Cerebellar cortex (tissue), 1 donor: ENCODE results near the gene FGD2.
"Not testable (repeated sequence)": the region's sequence is repeated elsewhere in the genome, so short reads cannot be mapped to it uniquely, and the experiment has no call there.

Source experiments
- DNase-seq: peaks from one replicate; pipeline ENCODE4 v3.0.0-alpha.2; 2015; ENCODE audit warnings: low spot score

Gene FGD2

DNA sequence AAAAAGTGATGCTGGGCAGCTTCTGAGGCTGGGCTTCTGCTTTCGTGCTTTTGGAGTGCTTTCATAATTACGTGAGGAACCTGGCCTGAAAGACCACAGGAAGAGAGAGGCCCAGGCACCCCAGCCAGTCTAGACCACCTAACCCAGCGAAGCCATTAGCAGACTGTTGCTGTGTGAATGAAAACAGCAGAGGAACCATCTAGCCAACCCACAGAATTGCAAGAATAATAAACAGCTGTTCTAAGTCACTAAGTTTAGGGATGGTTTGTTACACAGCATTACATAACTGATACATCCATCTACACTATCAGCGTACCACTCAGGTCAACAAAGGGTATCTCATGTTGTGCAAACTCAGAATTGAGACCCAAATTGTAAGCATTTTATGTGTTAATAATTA is 34.5 kb downstream of the FGD2 start:
- DNase-seq: no peak

DNA sequence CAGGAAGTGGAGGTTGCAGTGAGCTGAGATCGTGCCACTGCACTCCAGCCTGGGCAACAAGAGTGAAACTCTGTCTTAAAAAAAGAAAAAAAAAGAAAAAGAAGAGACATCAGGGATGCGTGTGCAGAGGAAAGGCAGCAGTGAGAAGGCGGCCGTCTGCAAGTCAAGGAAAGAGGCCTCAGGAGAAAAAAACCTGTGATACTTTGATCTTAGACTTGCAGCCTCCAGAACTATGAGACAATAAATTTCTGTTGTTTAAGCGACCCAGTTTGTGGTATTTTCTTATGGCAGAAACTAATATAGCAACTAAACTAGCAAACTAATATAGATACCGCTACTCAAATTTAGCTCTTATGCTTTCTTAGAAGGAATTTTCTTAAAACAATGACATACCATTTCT is 36.1 kb downstream of the FGD2 start:
- no peak for DNase-seq

DNA sequence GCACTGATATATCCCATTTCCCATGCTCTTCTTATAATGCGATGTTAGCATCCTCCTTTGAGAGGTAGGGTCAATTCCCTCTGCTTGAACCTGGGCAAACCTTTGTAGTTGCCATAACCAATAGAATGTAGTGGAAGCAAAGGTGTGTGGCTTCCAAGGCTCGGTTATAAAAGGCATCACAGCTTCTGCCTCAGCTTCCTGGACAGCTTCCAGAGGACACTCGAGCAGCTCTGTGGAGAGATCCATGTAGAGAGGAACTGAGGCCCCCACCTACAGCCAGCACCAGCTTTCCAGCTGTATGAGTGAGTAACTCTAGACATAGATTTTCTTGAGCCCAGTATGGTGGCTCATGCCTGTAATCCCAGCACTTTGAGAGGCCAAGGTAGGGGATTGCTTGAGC is 36.7 kb downstream of the FGD2 start:
- no peak for DNase-seq

DNA sequence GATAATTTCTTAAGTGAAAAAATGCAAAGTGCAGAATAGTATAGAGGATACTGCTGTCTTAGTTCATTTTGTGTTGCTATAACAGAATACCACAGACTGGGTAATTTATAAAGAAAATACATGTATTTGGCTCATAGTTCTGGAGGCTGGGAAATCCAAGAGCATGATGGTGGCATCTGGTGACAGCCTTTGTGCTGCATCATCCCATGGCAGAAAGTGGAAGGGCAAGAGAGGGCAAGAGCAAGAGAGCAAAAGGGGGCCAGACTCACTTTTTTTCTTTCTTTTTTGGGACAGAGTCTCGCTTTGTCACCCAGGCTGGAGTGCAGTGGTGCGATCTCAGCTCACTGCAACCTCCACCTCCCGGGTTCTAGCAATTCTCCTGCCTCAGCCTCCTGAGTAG is 37.6 kb downstream of the FGD2 start:
- DNase-seq: not testable (repeated sequence)

DNA sequence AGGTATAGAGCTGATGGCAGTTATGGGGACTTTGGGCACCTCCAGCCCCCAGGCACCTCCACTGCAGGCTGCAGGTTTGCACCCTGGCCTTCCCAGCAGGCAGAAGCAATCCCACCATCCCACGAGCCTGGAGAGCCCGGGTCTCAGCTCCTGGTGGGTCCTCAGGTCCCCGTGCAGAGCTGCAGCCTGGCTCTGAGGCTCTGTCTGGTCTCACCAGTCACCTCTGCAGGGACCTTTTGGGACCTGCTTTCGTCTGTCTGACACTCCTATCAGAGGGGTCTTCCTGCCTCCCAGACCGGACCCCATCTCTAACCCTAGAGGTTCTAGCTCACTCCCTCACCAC is 41.9 kb downstream of the FGD2 start:
- no peak for DNase-seq

DNA sequence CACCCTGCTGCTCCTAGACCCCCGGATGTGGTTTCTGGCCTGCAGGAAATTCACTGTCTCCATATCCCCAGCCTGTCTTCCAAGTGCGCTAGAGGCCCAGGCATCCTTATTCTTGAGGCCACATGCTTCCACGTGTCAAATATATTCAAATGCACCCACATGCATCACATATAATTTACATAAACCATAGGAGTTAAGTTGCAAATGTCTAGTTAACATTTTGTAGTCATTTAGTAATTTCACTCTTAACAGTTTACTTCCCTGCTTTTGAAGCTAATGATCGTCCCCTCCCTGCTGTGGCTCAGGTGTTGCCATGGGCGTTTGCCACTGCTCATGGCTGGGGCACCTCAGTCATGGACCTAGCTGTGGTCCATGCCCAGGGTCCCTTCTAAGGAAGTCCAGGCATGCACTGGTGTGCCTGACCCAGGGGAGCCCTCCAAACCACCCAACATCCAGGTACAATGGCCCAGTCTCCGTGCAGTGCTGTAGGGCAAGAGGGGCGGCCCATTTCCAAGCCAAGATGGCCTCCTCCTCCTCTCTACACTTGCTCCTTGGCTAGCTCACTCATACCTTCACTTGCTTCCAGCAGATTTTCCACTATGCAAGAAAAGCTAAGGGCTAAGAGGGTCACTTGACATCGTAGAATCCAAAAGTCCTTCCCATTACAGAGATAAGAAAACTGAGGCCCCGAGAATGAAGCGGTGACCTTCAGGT is 42.4 kb downstream of the FGD2 start:
- no peak for DNase-seq

DNA sequence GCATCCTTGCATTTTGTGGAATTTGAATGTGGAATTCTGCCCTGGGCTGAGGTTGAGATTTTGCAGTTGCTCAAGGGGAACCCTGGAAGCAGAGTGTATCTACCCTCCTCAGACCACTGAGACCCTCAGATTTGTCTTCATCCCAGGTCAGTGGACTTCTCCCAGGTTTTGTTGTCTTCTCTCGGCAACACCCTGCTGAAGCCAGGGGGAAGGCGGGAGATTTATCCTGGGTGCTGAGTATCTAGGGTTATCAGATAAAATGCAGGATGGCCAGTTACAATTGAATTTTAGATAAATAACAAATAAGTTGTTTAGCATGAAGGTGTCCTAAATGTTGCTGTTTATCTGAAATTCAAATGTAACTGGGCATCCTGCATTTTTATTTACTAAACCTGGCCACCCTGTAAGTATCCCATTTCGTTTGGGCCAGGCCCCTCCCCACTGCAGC is 43.0 kb downstream of the FGD2 start:
- DNase-seq: no peak

DNA sequence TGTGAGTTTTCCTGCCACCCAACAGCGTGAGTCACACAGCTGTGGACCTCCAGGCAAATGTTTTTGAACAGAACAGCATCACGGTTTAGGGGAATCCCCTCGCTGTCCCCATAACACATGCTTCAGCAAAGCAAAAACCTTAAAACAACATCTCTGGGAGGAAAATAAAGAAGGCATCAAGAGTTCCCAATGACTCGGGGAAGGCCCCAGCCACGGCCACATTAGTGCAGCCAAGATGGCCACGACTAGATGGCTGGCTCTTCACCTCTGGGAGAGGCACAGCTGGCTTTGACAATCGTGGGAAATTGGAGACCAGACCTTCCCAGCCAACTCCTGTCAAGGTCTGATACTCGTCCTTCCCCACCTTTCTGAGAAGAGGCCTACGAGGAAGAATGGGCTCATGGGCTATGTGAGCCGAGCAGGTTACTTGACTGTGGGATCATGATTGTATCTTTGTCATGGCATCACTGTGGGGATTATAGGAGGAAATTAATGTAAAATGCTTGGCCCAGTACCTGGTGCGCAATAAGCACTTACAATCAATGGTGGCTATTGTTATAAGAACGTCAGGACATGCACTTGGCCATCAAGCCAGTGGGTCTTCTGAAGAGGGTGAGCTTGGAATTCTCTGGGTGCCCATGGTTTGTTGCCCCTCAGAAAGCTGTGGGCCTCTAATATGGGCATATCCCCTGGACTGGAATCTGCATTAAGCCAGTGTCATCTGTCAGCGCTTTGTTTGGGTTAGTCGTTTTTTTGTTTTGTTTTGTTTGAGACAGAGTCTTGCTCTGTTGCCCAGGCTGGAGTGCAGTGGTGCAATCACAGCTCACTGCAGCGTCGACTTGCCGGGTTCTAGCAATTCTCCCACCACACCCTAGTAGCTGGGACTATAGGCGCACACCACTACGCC is 43.6 kb downstream of the FGD2 start:
- no peak for DNase-seq

DNA sequence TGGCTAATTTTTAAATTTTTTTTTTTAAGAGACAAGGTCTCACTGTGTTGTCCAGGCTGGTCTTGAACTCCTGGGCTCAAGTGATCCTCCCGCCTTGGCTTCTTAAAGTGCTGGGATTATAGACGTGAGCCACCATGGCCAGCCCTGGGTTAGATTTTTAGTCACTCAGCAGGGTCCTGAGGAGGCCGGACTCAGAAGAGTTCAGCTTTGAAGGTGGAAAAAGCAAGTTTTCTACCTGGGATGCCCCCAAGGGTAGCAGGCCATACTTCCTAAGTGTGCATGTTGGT is 44.2 kb downstream of the FGD2 start:
- DNase-seq: no peak

DNA sequence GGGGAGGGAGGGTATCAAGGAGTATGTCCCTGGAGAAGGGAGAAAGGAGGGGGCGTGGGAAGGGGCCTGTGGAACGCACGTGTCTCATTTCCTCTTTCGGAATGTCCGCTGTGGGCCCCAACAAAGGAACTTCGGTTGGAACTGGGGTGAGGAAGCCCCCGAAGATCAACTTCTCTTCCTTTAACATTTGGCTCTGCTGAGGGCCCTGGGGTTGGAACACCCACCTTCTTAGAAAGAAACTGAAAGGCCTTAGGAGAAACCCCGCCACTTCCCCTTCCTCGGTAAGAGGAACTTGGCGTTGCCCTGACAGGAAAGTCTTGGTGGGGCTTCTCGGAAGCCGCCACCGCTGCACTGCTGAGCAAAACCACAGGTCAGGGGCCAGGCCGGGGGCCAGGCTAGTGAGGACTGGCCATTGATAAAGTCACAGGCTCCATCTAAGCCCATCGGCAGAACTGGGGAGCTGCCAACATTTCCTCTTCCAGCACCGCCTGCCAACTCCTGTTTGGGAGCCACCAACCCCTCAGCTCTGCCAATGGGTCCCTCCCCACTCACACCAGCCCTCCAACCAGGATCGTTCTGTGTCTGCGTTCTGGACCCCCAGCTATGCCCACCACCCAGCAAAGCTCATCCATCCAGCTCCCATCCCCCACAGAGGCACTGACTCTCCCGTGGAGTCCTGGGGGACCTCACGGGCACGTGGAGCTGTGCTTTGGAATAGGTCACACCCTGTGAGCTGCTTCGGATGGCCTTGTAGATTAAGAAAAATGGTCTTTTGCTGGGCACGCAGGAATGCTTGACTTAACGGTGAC is 44.8 kb downstream of the FGD2 start:
- no peak for DNase-seq

DNA sequence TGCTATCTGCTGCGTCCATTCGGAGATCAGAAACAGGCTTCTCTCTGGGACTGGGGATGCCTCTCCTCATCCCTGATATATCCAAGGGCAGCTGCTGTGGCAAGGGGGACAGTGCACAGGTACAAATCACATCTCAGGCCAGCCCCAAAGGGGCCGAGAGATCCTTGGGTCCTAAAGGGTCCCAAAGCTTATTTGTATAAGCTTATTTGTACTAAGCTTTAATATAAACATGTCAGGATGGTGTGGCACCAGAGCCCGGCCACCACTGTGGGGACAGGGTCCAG is 45.3 kb downstream of the FGD2 start:
- no peak for DNase-seq

DNA sequence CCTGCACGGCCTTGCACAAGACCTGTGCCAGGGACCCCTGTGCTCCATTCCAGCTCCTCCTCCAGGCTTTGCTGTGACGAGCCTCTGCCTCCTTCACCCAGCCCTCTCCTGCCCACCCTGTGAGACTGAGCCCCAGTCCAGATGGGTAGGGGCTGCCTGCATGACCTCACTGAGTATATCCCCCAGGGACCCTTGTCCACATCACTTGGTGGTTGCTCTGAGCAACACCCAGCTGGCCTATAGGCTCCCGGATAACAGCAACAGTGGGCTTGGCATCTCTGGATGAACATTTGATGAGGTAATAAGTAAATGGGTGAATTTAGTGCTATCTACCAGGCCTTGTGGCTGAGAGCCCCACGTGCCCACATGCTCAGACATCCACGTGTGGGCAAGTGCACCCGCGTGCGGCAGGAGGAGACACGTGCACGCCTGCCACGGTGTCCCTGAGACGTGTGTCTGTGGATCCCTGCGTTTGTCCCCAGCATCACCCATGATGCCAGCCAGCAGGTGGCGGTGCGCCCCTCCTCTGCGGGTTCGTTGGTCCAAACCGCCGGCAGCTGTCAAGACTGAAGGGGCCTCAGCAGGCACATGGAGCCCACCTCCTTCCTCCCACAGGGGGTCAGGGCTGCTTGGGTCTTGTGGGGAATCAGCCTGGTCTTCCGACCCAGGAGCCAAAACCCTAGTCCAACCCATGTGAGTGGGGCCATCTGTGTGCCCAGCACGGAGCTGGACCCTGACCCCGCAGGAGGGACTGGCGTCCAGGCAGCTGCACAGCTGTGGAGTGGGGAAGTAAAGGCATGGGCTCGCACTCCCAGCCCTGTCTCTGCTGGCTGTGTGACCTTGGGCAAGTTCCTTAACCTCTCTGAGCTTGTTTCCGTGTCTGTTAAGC is 45.9 kb downstream of the FGD2 start:
- peak; percentile 84 for DNase-seq

DNA sequence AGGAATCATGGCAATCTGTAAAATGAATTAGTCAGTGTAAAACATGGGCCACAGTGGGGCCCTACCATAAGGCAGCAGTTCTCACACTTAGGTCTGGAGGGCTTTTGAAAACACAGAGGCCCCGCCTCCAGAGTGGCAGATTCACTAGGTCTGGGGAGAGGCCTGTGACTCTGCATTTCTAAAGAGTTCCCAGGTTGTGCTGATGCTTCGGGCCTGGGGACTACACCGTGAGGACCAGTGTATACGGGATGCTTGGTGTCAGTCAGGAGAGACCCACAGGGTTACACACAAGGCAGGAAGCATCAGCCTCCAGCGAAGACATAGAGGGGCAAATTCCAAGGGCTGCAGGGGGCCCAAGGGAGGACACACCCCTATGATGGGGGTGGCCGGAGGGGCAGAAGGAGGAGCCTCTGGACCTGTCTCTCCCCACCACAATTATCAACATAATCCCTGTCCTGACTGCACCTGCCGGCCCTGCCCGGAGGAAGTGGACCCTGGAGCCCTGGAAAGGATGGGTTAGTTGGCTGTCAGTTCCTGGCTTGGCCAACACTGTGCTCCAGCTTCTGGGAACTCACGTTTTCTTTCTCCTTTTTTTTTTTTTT is 46.7 kb downstream of the FGD2 start:
- peak; percentile 71 for DNase-seq

DNA sequence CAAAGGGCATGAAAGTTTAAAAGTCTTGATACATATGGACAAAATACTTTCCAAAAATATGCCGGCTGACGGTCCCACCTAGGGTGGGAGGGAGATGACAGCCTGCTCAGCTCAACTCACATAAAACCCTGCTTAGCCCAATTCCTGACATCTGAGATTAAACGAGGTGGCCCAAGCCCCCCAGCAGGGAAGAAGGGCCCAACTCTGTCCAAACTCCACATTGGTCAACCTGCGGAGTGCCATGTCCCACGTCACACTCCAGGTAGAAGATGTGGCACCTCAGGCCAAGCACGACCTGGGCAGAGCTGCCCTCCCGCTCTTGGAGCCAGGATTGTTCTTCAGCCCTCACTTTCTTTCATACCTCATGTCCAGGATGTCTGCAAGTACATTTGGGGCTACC is 48.2 kb downstream of the FGD2 start:
- DNase-seq: no peak

DNA sequence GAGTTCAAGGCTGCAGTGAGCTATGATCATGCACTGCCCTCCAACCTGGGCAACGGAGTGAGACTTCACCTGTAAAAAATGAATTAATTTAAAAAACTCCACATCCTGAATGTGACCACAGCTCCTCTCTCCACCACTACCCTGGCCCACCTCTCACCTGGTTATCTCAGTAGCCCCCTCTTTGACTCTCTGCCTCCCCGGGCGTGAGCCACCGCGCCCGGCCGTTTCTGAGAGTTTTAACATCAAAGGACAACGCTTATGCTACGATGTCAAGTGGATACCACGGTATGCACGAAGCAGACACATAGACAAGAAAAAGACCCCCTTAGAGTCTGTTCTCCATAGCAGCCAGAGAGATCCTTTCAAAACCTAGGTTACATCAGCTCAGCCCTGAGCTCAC is 48.7 kb downstream of the FGD2 start:
- no peak for DNase-seq

DNA sequence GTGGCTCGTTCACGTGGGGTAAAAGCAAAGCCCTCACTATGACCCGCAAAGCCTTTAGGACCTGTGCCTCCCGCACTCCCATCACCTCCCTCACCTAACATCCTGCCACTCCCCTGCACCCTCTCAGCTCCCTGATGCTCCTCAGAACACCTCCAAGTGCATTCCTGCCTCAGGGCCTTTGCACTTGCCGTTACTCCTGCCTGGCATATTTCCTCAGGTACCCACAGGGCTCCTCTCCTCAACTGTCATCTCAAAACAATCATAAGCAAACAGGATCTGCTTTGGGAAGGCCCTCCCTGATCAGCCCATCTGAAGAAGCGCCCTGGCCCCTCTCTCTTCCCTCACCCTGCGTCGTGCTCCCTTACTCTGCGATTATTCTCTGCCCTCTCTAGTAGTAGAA is 49.1 kb downstream of the FGD2 start:
- DNase-seq: no peak

DNA sequence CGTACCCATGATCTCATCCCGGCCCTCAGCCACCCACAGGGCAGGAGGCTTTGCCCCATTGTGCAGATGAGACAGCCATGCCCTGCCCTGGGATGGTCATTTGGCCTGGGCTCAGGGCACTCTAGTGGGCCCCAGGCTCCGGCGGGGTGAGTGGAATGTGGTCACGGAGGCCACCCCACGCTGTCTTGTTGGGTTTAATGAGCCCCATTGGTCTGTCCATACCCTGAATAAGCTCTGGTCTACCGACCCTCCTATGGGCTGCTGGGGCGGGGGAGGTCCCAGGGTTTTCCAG is 50.6 kb downstream of the FGD2 start:
- DNase-seq: no peak

DNA sequence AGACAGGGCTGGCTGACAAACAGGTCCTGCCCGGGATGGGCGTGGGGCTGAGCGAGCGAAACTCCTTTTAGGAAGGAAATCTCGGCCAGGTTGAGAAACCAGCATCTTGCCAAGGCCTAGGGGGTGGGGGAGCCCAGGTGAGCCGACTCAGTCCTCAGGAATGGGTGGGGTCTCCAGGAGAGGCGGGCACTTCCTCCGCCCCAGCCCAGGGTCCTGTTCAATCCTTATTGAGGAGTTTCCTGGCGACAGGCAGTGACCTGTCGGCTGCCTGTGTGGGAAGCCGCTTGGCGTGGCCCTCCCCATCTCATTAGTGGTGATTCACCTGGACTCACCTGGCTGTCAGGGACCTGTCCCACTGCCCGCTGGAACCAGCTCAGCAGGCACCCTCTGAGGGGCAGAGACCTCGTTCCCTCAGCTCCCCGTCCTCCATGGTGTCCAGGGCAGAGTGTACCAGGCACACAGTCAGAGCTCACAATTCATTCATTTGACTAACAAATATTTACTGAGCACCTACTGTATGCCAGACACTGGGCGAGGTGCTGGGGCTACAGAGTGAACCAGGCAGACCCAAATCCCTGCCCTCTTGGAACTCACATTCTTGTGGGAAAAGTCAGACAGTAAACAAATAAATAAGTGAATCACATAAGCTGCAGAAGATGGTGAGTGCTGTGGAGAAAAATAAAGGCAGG is 51.1 kb downstream of the FGD2 start:
- DNase-seq: no peak

DNA sequence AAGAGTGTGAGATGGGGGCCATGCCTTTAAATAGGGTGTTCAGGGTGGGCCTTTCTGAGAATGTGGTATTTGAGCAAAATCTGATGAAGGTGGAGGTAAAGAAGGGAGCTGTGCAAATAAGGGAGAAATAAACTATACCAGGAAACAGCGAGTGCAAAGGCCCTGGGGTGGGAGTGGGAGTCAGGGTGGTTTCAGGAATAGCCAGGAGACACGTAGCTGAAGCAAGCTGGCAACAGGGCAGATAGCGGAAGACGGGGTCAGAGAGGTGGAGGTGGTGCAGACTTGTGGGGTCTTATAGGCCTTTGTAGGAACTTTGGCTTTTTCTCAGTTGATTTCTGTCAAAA is 51.6 kb downstream of the FGD2 start:
- DNase-seq: no peak

DNA sequence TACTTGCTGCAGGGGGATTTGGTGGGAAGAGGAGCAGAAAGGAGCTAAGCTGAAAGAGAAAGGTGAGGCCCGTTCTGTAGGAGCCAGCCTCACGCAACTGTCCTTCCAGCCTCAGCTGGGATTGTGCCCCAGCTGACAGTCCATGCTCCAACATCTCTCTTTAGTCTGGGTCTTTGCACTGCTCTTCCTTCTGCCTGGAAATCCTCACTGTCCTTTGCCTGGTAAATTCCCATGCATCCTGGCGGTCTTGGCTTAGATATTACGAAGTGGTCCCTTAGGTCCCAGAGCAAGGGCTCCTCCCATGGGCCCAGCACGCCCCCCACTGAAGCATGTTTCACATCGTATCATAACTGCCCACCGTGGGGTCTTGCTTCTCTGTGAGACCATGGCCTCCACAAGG is 52.2 kb downstream of the FGD2 start:
- no peak for DNase-seq

DNA sequence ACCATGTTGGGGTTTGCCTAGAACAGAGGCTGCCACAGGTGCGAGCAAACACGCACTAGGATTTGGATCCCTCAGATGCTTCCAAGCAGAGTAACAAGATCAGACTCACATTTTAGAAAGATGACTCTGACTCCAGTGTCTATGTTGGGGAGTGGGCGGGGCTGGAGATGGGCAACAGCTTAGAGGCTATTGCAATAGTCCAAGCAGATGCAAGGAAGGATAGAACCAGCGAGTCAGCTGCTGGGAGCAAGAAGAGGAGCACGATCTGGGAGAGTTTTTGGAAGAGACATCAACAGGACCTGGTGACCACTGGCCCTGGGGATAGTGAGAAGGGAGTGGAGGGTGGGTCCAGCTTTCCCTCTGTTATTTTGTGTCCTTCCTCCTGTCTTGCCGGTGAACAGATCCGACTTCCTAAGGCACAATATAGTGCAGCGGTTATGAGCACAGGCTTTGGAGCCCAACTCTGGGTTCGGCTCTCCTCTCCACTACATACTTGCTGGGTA is 52.7 kb downstream of the FGD2 start:
- no peak for DNase-seq
